Skeletal muscle satellite cell (primary cell): ENCODE results near the gene HADH.
"Not testable (repeated sequence)": the region's sequence is repeated elsewhere in the genome, so short reads cannot be mapped to it uniquely, and the experiment has no call there.

Source experiments
- H3K27me3 ChIP-seq: 2 replicates; pipeline ENCODE4 v1.7.0; 2013; ENCODE audit warnings: low read length; ENCODE audit not compliant: control insufficient read depth, insufficient read depth
- H3K36me3 ChIP-seq: 2 replicates; pipeline ENCODE4 v1.7.0; 2013; ENCODE audit warnings: mild to moderate bottlenecking, control low read depth, low read length; ENCODE audit not compliant: insufficient read depth
- H3K4me1 ChIP-seq: 2 replicates; pipeline ENCODE4 v1.7.0; 2013; ENCODE audit warnings: low read length; ENCODE audit not compliant: control insufficient read depth, insufficient read depth
- H3K4me2 ChIP-seq: 2 replicates; pipeline ENCODE4 v1.7.0; 2013; ENCODE audit warnings: mild to moderate bottlenecking, low read length
- H3K4me3 ChIP-seq: 2 replicates; pipeline ENCODE4 v1.7.0; 2013; ENCODE audit warnings: low read length
- H3K9ac ChIP-seq: 2 replicates; pipeline ENCODE4 v1.7.0; 2013; ENCODE audit warnings: mild to moderate bottlenecking, low read depth, low read length, moderate library complexity
- H3K9me3 ChIP-seq: replicated peaks from 2 replicates; pipeline ENCODE4 v1.7.0; 2013; ENCODE audit warnings: mild to moderate bottlenecking, control low read depth, low read length

The HADH gene

DNA sequence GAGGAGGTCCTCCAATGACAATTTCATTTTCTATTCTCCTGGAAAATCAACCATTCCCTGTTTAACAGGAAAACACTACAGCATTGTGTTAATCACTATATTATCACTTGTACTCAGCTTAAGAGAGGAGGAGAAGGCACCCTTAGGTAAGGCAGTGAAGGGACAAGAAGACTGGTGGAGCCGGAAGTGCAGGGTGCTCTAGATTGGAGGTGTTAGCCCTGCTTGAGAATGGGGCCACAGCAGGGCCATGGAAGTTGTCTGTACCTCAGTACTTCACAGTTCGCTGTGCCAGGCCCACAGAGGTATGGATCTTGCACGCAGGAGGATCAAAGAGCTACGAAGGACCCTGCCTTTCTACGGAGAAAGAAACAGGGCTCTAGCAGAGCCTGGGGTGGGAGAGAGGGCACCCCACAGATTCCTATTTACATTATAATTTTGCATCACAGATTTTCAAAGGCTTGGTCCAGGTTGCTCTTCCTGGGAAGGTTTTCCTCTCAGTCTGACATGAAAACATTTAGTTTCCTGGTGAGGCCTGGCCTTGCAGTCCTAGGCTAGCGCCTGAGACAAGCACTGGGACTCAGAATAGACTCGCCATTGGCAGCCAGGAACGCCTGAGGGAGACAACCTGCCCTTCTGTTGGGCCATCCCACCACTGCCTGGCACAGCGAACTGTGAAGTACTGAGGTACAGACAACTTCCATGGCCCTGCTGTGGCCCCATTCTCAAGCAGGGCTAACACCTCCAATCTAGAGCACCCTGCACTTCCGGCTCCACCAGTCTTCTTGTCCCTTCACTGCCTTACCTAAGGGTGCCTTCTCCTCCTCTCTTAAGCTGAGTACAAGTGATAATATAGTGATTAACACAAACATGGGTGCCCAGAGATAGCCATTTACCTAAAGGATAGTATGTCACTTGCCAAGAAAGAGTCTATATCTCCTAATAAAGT is 60.8 kb downstream of the HADH start:
- not testable (repeated sequence) for H3K4me3 ChIP-seq, H3K9ac ChIP-seq, H3K9me3 ChIP-seq, H3K27me3 ChIP-seq, H3K4me2 ChIP-seq, H3K4me1 ChIP-seq, H3K36me3 ChIP-seq

GRCh38 chr4:108051343-108051742 is 61.7 kb downstream of the HADH start:
- Histone ChIP-seq H3K9ac (no peak overlapping the region), H3K27me3 (peaks cover 3% of the 10 kb centered on the region), H3K9me3 (no peaks in the 10 kb centered on the region), H3K36me3 (no peaks in the 10 kb centered on the region), H3K4me1 (no peaks in the 10 kb centered on the region), H3K4me3 (no peak overlapping the region), H3K4me2 (no peak overlapping the region)

DNA sequence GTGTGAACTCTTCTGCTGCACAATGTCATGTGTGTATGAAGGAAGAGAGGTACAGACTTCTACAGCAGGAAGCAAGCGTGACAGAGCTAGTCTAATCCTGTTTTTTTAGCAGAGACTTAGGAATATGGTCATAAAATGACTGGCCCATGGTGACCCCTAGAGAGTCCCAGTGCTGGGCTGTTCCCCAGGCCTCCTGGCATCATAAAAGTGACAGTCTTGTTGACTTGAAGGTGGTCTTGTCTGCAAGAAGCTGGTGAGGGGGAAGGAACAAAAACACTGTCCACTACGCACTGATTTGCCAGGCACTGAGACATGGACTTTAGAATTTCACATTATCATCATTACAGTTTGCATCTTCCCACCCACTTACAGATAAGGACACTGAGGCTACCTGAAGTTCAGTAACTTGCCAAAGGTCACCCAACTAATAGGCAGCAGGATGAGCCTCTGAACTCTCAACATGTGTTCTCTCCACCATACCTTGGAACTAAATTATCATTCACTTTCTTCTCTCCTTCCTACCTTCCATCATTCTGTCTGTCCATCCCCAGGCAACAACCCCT is 63.0 kb downstream of the HADH start:
- no peaks in the 10 kb centered on the region for H3K36me3 ChIP-seq
- H3K9me3 ChIP-seq = no peaks in the 10 kb centered on the region
- peaks cover 3% of the 10 kb centered on the region for H3K27me3 ChIP-seq
- H3K4me3 ChIP-seq = no peak overlapping the region
- no peak overlapping the region for H3K4me2 ChIP-seq
- H3K4me1 ChIP-seq = no peaks in the 10 kb centered on the region
- no peak overlapping the region for H3K9ac ChIP-seq

GRCh38 chr4:108053251-108053711 is 63.6 kb downstream of the HADH start:
- H3K4me2 ChIP-seq = no peak overlapping the region
- H3K4me1 ChIP-seq = peaks cover under 1% of the 10 kb centered on the region
- H3K36me3 ChIP-seq = no peaks in the 10 kb centered on the region
- H3K9ac ChIP-seq = no peak overlapping the region
- no peak overlapping the region for H3K4me3 ChIP-seq
- H3K9me3 ChIP-seq = no peaks in the 10 kb centered on the region
- peaks cover 3% of the 10 kb centered on the region for H3K27me3 ChIP-seq

DNA sequence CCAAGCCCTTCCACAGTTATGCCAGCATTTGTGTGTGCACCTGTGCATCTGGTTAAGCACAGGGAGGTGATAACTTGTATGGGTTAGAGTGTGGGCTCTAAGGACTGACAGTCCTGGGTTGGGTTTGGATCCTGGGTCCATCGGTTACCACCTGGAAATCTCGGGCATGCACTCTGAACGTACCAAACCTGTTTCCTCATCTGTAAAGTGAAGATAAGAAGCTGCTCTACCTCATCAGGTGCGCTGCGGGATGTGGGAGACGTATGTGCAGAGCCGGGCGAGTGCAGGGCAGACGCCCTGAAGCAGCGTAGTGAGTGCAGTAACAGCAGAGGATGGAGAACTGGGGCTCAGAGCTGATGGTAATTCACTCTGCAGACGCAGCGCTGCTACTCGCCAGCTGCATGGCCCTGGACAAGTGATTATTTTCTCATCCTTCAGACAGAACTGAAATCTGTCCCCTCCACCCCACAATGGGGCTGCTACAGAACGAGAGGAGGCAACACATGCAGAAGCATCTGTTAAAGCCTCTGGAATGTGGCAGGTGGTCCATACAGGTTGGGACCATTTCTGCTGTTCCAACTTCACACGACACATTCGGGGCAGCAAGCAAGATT is 64.4 kb downstream of the HADH start:
- H3K36me3 ChIP-seq = no peaks in the 10 kb centered on the region
- H3K4me1 ChIP-seq = peaks cover 9% of the 10 kb centered on the region
- H3K9me3 ChIP-seq = no peaks in the 10 kb centered on the region
- no peak overlapping the region for H3K9ac ChIP-seq
- H3K4me2 ChIP-seq = no peak overlapping the region
- H3K4me3 ChIP-seq = no peak overlapping the region
- H3K27me3 ChIP-seq = peaks cover 3% of the 10 kb centered on the region

DNA sequence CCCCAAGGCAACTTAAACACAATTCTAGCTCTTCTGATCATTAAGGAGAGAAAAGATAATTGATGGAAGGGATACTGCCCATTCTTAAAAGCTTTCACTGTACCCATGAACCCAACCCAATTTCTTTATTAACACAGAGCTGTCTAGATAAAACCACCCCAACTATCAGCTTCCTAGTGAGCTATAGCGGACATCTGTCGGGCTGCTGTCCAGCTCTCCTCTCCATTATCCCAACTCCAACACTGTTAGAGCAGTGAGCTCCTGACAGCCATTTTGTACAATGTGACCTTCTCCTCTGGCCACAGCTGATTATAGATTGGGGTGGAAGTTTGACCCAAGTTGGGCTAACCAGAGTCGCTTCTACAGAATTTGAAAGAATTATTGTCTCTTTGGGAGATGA is 66.1 kb downstream of the HADH start:
- no peak overlapping the region for H3K4me3 ChIP-seq
- no peak overlapping the region for H3K9ac ChIP-seq
- H3K36me3 ChIP-seq = no peaks in the 10 kb centered on the region
- H3K4me2 ChIP-seq = no peak overlapping the region
- H3K27me3 ChIP-seq = peaks cover 3% of the 10 kb centered on the region
- no peaks in the 10 kb centered on the region for H3K9me3 ChIP-seq
- peaks cover 10% of the 10 kb centered on the region for H3K4me1 ChIP-seq

DNA sequence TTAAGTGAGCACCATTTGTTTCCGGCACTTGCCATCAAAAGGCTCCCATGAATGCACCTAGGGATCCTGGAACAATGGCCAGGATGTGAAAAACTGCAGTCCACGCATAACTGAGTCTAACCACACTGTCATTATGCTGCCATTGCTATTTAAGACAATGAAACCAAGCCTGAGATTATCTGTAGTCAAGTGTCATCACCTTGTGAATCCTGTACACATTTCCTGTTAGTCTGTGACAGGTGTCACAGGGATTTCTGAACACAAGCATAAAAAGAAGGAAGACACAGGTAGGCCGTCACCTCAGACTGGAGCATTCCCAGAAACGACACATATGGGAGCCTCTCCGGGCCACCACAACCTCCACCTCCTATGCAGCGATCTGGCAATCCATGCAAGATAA is 66.7 kb downstream of the HADH start:
- H3K4me1 ChIP-seq = peaks cover 12% of the 10 kb centered on the region
- no peaks in the 10 kb centered on the region for H3K36me3 ChIP-seq
- H3K27me3 ChIP-seq = peaks cover 3% of the 10 kb centered on the region
- no peaks in the 10 kb centered on the region for H3K9me3 ChIP-seq
- no peak overlapping the region for H3K4me2 ChIP-seq
- no peak overlapping the region for H3K4me3 ChIP-seq
- H3K9ac ChIP-seq = no peak overlapping the region

- Histone ChIP-seq H3K4me3 (no peak overlapping the region), H3K4me2 (no peak overlapping the region), H3K27me3 (peaks cover 3% of the 10 kb centered on the region), H3K4me1 (peaks cover 12% of the 10 kb centered on the region), H3K9me3 (no peaks in the 10 kb centered on the region), H3K9ac (no peak overlapping the region), H3K36me3 (no peaks in the 10 kb centered on the region)
Observed at GRCh38 chr4:108058685-108059440, 69.2 kb downstream of the HADH start.

DNA sequence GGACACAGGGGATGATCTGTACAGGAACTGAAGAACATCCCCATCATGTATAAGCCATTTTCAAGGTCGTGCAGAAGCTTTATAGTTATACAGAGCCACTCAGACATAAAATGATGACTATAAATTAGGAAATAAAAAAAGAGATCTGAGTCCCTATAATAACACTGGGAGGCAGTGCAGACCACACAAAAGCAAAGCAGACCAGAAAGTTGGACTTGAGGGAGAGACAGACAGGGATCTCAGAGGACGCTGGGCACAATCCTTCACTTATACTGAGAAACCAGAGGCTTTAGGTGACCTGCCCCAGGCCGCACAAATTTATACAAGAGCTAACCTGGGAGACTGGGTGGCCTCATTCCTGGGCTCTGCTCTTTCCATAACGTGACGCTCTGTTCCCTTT is 70.5 kb downstream of the HADH start:
- Histone ChIP-seq H3K27me3 (no peaks in the 10 kb centered on the region), H3K36me3 (no peaks in the 10 kb centered on the region), H3K4me3 (no peak overlapping the region), H3K9ac (no peak overlapping the region), H3K4me1 (peaks cover 12% of the 10 kb centered on the region), H3K9me3 (no peaks in the 10 kb centered on the region), H3K4me2 (no peak overlapping the region)

DNA sequence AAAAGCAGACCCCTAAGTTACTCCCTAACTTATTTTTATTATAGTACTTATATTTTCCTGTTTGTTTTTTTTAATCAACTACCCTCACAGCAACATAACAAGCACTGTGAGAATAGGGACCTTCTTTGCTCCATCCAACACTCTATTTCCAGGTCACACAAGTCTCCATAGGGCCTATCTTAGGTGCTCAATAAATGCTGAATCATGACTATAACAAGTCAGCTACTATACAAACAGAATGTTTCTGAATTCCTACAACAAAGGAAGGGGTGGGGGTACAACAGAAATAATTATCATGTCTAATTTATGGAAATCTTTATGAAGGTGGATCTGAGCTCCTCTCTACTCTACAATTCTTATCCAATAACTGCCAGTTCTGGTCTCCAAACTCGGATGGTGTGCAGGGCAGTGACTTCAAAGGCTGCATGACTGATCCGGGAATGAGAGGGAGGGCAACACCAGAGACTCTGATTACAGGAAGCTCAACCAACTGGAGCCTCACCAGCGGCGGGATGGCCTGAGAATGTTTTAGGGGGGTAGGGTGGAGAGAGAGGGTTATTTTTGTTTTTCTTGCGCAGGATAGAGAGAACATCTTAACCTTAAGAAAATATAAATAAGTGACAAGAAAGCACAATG is 71.1 kb downstream of the HADH start:
- Histone ChIP-seq H3K36me3 (no peaks in the 10 kb centered on the region), H3K4me2 (no peak overlapping the region), H3K4me1 (peaks cover 12% of the 10 kb centered on the region), H3K27me3 (no peaks in the 10 kb centered on the region), H3K9me3 (no peaks in the 10 kb centered on the region), H3K4me3 (no peak overlapping the region), H3K9ac (no peak overlapping the region)

- no peaks in the 10 kb centered on the region for H3K36me3 ChIP-seq
- H3K27me3 ChIP-seq = no peaks in the 10 kb centered on the region
- H3K4me3 ChIP-seq = no peak overlapping the region
- H3K9ac ChIP-seq = no peak overlapping the region
- no peaks in the 10 kb centered on the region for H3K4me1 ChIP-seq
- no peak overlapping the region for H3K4me2 ChIP-seq
- H3K9me3 ChIP-seq = no peaks in the 10 kb centered on the region
Observed at GRCh38 chr4:108068442-108068841, 78.8 kb downstream of the HADH start.
